H9 (cell line): ENCODE measurements around the gene NDUFAB1. TPM values are rescaled to one million over a fixed set of nuclear protein-coding genes. Genes with fewer than 3 reads are reported as not detected.
"Not testable (repeated sequence)": the region's sequence is repeated elsewhere in the genome, so short reads cannot be mapped to it uniquely, and the experiment has no call there.

ENCODE experiments used
- DNase-seq: peaks from one replicate; pipeline ENCODE4 v3.0.0-alpha.2; 2017
- H2AFZ ChIP-seq: one replicate; pipeline ENCODE4 v1.6.1; 2013; ENCODE audit warnings: mild to moderate bottlenecking, low read length, control low read depth, moderate library complexity
- H2AK5ac ChIP-seq: 2 replicates; pipeline ENCODE4 v1.6.1; 2013; ENCODE audit warnings: low read length, control low read depth, mixed read lengths; ENCODE audit not compliant: insufficient read length
- H2BK120ac ChIP-seq: one replicate; pipeline ENCODE4 v1.6.1; 2013; ENCODE audit warnings: low read depth, mild to moderate bottlenecking, low read length, control low read depth, inconsistent platforms; ENCODE audit not compliant: poor library complexity, severe bottlenecking
- H2BK12ac ChIP-seq: 2 replicates; pipeline ENCODE4 v1.6.1; 2013; ENCODE audit warnings: low read length, control low read depth, mixed read lengths, low read depth; ENCODE audit not compliant: insufficient read length
- H2BK15ac ChIP-seq: 2 replicates; pipeline ENCODE4 v1.6.1; 2013; ENCODE audit warnings: low read depth, low read length, control low read depth
- H2BK20ac ChIP-seq: one replicate; pipeline ENCODE4 v1.6.1; 2013; ENCODE audit warnings: low read depth, mild to moderate bottlenecking, low read length, control low read depth, inconsistent platforms; ENCODE audit not compliant: poor library complexity, severe bottlenecking
- H2BK5ac ChIP-seq: 2 replicates; pipeline ENCODE4 v1.6.1; 2013; ENCODE audit warnings: low read length, control low read depth, mixed read lengths; ENCODE audit not compliant: insufficient read length
- H3K14ac ChIP-seq: 2 replicates; pipeline ENCODE4 v1.6.1; 2013; ENCODE audit warnings: low read length, control low read depth; ENCODE audit not compliant: insufficient read depth
- H3K18ac ChIP-seq: 2 replicates; pipeline ENCODE4 v1.6.1; 2013; ENCODE audit warnings: low read depth, mild to moderate bottlenecking, mixed read lengths, low read length, control low read depth; ENCODE audit not compliant: insufficient read length
- H3K23ac ChIP-seq: 2 replicates; pipeline ENCODE4 v1.6.1; 2013; ENCODE audit warnings: low read length, control low read depth, mixed read lengths, low read depth; ENCODE audit not compliant: insufficient read length
- H3K23me2 ChIP-seq: 2 replicates; pipeline ENCODE4 v1.6.1; 2013; ENCODE audit warnings: low read depth, mild to moderate bottlenecking, mixed read lengths, low read length, control low read depth; ENCODE audit not compliant: insufficient read length, poor library complexity, severe bottlenecking
- H3K27ac ChIP-seq: 2 replicates; pipeline ENCODE4 v1.5.1; 2013; ENCODE audit warnings: low read length, control low read depth, mixed read lengths, low read depth; ENCODE audit not compliant: insufficient read length
- H3K27me3 ChIP-seq: 2 replicates; pipeline ENCODE4 v1.6.1; 2013; ENCODE audit warnings: low read length, control low read depth, inconsistent platforms; ENCODE audit not compliant: insufficient read depth
- H3K4ac ChIP-seq: 2 replicates; pipeline ENCODE4 v1.6.1; 2013; ENCODE audit warnings: low read depth, mild to moderate bottlenecking, control low read depth, inconsistent platforms, low read length, moderate library complexity
- H3K4me1 ChIP-seq: 2 replicates; pipeline ENCODE4 v1.6.1; 2013; ENCODE audit warnings: low read length, control low read depth, inconsistent platforms; ENCODE audit not compliant: insufficient read depth
- H3K4me2 ChIP-seq: 2 replicates; pipeline ENCODE4 v1.6.1; 2013; ENCODE audit warnings: low read length, control low read depth, mixed read lengths; ENCODE audit not compliant: insufficient read length, insufficient read depth
- H3K56ac ChIP-seq: 2 replicates; pipeline ENCODE4 v1.6.1; 2013; ENCODE audit warnings: low read depth, mild to moderate bottlenecking, mixed read lengths, low read length, control low read depth; ENCODE audit not compliant: insufficient read length
- H3K79me1 ChIP-seq: 2 replicates; pipeline ENCODE4 v1.6.1; 2013; ENCODE audit warnings: low read depth, mild to moderate bottlenecking, moderate library complexity, low read length, control low read depth, inconsistent platforms; ENCODE audit not compliant: insufficient read depth, poor library complexity, severe bottlenecking
- H3K79me2 ChIP-seq: 2 replicates; pipeline ENCODE4 v1.6.1; 2013; ENCODE audit warnings: low read length, control low read depth, inconsistent platforms; ENCODE audit not compliant: insufficient read depth
- H3K9ac ChIP-seq: 2 replicates; pipeline ENCODE4 v1.6.1; 2013; ENCODE audit warnings: low read length, control low read depth, mixed read lengths; ENCODE audit not compliant: insufficient read length; ENCODE audit errors: extremely low read depth
- H3K9me3 ChIP-seq: one replicate; pipeline ENCODE4 v1.6.1; 2013; ENCODE audit warnings: low read depth, low read length, inconsistent platforms; ENCODE audit not compliant: control insufficient read depth
- H3T11ph ChIP-seq: one replicate; pipeline ENCODE4 v1.6.1; 2013; ENCODE audit warnings: mild to moderate bottlenecking, low read length, control low read depth, inconsistent platforms
- H4K20me1 ChIP-seq: one replicate; pipeline ENCODE4 v1.6.1; 2013; ENCODE audit not compliant: control insufficient read depth, insufficient read length, insufficient read depth
- H4K5ac ChIP-seq: 2 replicates; pipeline ENCODE4 v1.6.1; 2013; ENCODE audit warnings: low read depth, mild to moderate bottlenecking, mixed read lengths, low read length, control low read depth; ENCODE audit not compliant: insufficient read length
- H4K8ac ChIP-seq: replicated peaks from 2 replicates; pipeline ENCODE4 v1.6.1; 2013; ENCODE audit warnings: low read length, control low read depth, mixed read lengths, low read depth; ENCODE audit not compliant: insufficient read length
- H4K91ac ChIP-seq: 2 replicates; pipeline ENCODE4 v1.6.1; 2013; ENCODE audit warnings: low read depth, mild to moderate bottlenecking, moderate library complexity, mixed read lengths, low read length, control low read depth; ENCODE audit not compliant: insufficient read length
- H3K27ac Mint-ChIP-seq, 3 experiments: 2 replicates in 2 of 3; 3 replicates in 1 of 3; pipeline ENCODE4 v1.8.0; 2020 to 2021; ENCODE audit warnings: mixed read lengths in 3 of 3, mild to moderate bottlenecking in 1 of 3, moderate library complexity in 1 of 3
- H3K27me3 Mint-ChIP-seq: 2 replicates; pipeline ENCODE4 v1.8.0; 2021; ENCODE audit warnings: low read depth, mild to moderate bottlenecking, moderate library complexity, mixed read lengths
- H3K36me3 Mint-ChIP-seq, 3 experiments: 2 replicates in 2 of 3; 3 replicates in 1 of 3; pipeline ENCODE4 v1.8.0; 2020 to 2021; ENCODE audit warnings: low read depth in 3 of 3, mixed read lengths in 3 of 3; ENCODE audit not compliant: insufficient read depth in 1 of 3
- H3K4me1 Mint-ChIP-seq, 2 experiments: 2 replicates each; pipeline ENCODE4 v1.8.0; 2020; ENCODE audit warnings: mixed read lengths in 2 of 2
- H3K4me3 Mint-ChIP-seq, 2 experiments: 2 replicates in 1 of 2; 3 replicates in 1 of 2; pipeline ENCODE4 v1.8.0; 2020 to 2021; ENCODE audit warnings: mild to moderate bottlenecking in 2 of 2, mixed read lengths in 2 of 2, moderate library complexity in 1 of 2
- H3K9me3 Mint-ChIP-seq, 2 experiments: 2 replicates in 1 of 2; 3 replicates in 1 of 2; pipeline ENCODE4 v1.8.0; 2020; ENCODE audit warnings: mild to moderate bottlenecking in 2 of 2, mixed read lengths in 2 of 2, moderate library complexity in 1 of 2
- CTCF ChIP-seq: fragments of 200-600 bp; sonication (generic); conservative IDR thresholded peaks from 3 replicates; pipeline ENCODE4 v1.8.0; 2021; ENCODE audit warnings: antibody characterized with exemption, mild to moderate bottlenecking
- WGBS: extraction: QIAGEN DNeasy Blood & Tissue Kit; methylation state at CpG from one replicate; pipeline ENCODE4 v1.1.7; 2013; ENCODE audit warnings: missing lambda C conversion rate, low lambda C conversion rate, mixed read lengths; ENCODE audit not compliant: insufficient read length; ENCODE audit errors: extremely low coverage; 5-methylcytosine and 5-hydroxymethylcytosine counted together
- total RNA-seq: library from RNA; stranded (reverse); gene quantifications from 2 replicates; pipeline ENCODE4 v1.2.1, GENCODE V29; 2021

The NDUFAB1 gene
- total RNA-seq, 1 experiment from 2014 or later = 192 TPM

GRCh38 chr16:23544436-23544835 is 51.7 kb downstream of the NDUFAB1 start:
- H3K23me2 ChIP-seq = no peaks in the 10 kb centered on the region
- H3K27me3 Mint-ChIP-seq = no peaks in the 10 kb centered on the region
- H3K9ac ChIP-seq = no peak overlapping the region
- H2AK5ac ChIP-seq = no peak overlapping the region
- no peak overlapping the region for H3K14ac ChIP-seq
- H3K79me1 ChIP-seq = no peaks in the 10 kb centered on the region
- no peak overlapping the region for H2BK5ac ChIP-seq
- H2BK120ac ChIP-seq = no peak overlapping the region
- no peak overlapping the region for H3K4me2 ChIP-seq
- peaks cover 25 to 85% (median 54%) of the 10 kb centered on the region in 3 experiments; a peak in 6 of 7 replicates for H3K36me3 Mint-ChIP-seq
- no peaks in the 10 kb centered on the region for H3K4me1 Mint-ChIP-seq
- no peaks in the 10 kb centered on the region for H3K9me3 Mint-ChIP-seq
- H2BK20ac ChIP-seq = no peak overlapping the region
- no peak for TF ChIP-seq CTCF
- no peak overlapping the region for H2AFZ ChIP-seq
- H3K27me3 ChIP-seq = no peaks in the 10 kb centered on the region
- no peak overlapping the region for H2BK15ac ChIP-seq
- H3K79me2 ChIP-seq = no peaks in the 10 kb centered on the region
- H3K4me3 Mint-ChIP-seq = no peak overlapping the region
- H4K5ac ChIP-seq = no peak overlapping the region
- DNase-seq = no peak
- H4K20me1 ChIP-seq = no peaks in the 10 kb centered on the region
- no peak overlapping the region for H4K91ac ChIP-seq
- no peak overlapping the region for H3K18ac ChIP-seq
- H3K27ac ChIP-seq = no peak overlapping the region
- H3K23ac ChIP-seq = no peak overlapping the region
- no peak overlapping the region for H2BK12ac ChIP-seq
- no CpG with 5 or more reads among the region's 14 CpGs for WGBS
- no peaks in the 10 kb centered on the region for H3K9me3 ChIP-seq
- no peak overlapping the region for H3K4ac ChIP-seq
- no peak overlapping the region for H3K56ac ChIP-seq
- no peak overlapping the region for H3K27ac Mint-ChIP-seq
- no peaks in the 10 kb centered on the region for H3K4me1 ChIP-seq
- H3T11ph ChIP-seq = no peak overlapping the region
- H4K8ac ChIP-seq = no peak overlapping the region

DNA sequence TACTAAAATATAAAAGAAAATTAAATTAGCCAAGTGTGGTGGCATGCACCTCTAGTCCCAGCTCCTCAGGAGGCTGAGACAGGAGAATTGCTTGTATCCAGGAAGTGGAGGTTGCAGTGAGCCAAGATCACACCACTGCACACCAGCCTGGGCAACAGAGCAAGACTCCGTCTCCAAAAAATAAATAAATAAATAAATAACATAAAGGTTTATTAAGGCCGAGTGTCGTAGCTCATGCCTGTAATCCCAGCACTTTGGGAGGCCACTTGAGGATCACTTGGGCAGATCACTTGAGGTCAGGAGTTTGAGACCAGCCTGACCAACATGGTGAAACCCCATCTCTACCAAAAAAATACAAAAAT is 55.3 kb downstream of the NDUFAB1 start:
- not testable (repeated sequence) for H4K8ac ChIP-seq, H3K18ac ChIP-seq, H3K4ac ChIP-seq, H3K9ac ChIP-seq, H2BK12ac ChIP-seq, H3K4me1 ChIP-seq, H2BK5ac ChIP-seq, H2BK20ac ChIP-seq, H3K14ac ChIP-seq, H3K27me3 ChIP-seq, H2BK15ac ChIP-seq, H3K23ac ChIP-seq, H3K23me2 ChIP-seq, H3K4me2 ChIP-seq, H4K91ac ChIP-seq, H3K79me1 ChIP-seq, H3K27ac ChIP-seq, H3K79me2 ChIP-seq, H2AFZ ChIP-seq, H3K56ac ChIP-seq, H4K20me1 ChIP-seq, H3K9me3 ChIP-seq, DNase-seq, H3K4me1 Mint-ChIP-seq, H2AK5ac ChIP-seq, H3K27ac Mint-ChIP-seq, H3K4me3 Mint-ChIP-seq, H2BK120ac ChIP-seq, H3K9me3 Mint-ChIP-seq, H3T11ph ChIP-seq, H3K27me3 Mint-ChIP-seq, H4K5ac ChIP-seq
- no CpG with 5 or more reads among the region's 3 CpGs for WGBS
- H3K36me3 Mint-ChIP-seq = peaks cover 19 to 77% (median 43%) of the 10 kb centered on the region in 3 experiments; a peak in 6 of 7 replicates
